Activated T-cell treated with anti-CD3 and anti-CD28 coated beads for 48 hours (primary cell): ENCODE data around the gene PSMD4.

Experiments
- DNase-seq: peaks from one replicate; pipeline ENCODE4 v3.0.0-alpha.2; 2020; ENCODE audit warnings: low read depth

PSMD4 gene

DNA sequence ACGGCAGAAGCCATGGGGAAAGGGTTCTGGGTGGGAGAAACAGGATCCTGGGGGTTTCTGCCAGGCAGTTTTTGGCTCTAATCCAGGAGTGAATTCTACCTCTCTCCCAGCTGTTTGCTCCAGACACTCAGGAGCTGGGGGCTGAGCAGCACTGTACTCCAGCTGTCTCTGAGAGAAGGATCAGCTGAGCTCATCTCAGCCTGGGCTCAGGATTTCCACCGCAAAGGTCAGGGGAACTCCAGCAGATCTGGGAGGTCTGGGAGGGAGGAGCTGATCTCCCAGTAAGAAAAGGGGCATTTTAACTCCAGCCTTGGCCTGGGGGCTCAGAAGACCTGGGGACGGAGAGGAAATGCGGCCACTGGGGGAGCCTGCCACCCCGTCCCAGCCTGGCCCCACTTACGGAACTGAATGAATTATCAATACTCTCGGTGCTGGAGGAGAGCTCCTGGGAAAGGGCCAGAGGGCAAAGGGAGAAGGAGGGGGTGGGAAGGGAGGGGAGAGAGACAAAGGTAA is 55.3 kb downstream of the PSMD4 start:
- no peak for DNase-seq

DNA sequence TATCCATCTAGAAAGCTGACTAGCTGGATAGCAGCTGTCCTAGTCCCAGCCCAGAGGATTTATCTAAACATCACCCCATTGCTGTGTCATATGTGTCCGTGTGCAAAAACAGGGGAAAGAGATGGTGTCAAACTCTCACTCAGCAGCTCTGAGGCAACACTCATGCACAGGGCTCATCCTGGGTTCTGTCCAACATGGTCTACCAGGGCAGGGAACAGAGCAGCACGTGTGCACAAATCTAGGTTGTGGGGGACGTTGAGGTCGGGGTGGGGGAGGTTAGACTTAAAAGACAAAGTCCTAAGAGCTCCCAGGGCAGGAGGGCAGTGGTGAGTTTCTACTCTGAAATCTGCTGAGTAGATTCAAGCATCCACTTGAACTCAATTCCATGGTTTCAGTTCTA is 56.5 kb downstream of the PSMD4 start:
- no peak for DNase-seq

DNA sequence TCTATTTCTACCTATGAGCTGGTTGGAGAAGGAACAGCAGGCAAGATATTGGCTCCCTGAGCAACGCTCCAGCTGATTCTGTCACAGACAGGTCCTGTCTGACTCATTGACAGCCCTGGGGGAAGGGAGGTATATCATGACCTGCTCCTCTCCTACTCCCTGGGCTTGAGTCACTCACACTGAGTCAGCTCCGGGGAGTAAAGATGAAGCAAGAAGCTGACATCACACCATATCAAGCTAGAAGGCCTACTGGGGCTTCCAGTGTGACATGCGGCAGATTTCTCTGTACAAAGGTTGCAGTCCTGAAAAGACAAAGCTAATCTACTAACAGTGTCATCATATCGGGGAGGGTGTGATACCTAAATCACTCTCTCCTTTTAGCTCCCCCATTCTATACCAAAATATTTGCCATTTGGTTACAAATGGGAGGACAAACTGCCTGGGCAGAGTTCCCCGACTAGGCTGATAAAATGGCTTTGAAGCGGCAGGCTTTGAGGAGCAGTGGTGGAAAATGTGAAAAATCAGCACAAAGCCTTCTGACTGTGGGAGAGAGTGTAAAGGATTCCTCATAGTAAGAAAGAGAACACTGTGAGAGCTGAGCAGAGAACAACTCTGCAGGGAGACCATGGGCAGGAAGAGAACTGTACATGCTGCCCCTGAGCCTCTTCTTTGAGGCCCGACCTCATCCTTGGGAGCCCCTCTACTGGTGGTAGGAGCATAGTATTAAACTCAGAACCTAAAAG is 57.2 kb downstream of the PSMD4 start:
- DNase-seq = peak; percentile 75

DNA sequence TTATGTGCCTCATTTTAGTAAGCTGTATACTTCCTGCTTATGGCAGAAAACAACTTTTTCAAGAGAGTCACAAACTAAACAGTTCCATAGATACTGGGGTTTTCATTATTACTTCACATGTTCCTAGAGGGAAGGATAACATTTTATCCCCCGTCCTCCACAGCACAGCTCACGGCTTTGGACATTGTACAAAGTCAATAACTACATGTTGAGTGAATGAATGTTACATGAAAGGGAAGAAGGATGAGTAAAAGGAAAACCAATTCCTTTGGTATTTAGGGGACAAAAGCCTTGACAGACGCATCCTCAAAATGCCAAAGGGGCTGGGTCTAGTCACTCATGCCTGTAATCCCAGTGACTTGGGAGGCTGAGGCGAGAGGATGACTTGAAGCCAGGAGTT is 57.9 kb downstream of the PSMD4 start:
- DNase-seq = no peak

DNA sequence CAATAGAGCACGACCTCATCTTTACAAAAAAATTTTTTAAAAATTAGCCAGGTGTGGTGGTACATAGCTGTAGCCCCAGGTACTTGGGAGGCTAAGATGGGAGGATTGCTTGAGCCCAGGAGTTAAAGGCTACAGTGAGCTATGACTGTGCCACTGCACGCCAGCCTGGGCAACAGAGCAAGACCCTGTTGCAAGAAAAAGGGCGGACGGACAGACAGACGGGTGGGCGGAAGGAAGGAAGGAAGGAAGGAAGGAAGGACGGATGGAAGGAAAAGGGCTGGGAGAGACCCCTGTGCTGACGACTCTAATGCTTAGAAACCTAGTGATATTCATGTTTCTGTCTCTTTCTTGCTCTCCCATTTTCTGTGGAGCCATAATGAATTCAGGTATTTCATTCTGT is 58.3 kb downstream of the PSMD4 start:
- DNase-seq = no peak

DNA sequence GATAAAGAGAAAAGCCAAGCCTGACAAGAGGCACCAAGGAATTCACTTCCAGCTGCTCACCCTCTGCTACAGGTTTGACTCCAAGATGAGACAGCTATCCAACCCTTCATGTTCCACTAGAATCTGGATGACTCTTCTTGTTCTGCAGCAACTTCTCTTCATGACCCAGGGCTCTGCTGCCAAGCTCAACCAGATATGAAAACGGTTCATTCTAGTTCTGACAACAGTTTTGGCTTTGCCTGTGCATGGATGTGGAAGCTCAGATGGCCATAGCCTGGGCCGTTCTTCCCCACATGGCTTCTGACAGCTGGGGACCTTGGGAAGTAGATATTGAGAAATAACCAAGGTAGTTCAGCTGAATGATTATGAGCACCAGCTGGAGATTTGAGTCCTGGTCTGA is 59.0 kb downstream of the PSMD4 start:
- no peak for DNase-seq

DNA sequence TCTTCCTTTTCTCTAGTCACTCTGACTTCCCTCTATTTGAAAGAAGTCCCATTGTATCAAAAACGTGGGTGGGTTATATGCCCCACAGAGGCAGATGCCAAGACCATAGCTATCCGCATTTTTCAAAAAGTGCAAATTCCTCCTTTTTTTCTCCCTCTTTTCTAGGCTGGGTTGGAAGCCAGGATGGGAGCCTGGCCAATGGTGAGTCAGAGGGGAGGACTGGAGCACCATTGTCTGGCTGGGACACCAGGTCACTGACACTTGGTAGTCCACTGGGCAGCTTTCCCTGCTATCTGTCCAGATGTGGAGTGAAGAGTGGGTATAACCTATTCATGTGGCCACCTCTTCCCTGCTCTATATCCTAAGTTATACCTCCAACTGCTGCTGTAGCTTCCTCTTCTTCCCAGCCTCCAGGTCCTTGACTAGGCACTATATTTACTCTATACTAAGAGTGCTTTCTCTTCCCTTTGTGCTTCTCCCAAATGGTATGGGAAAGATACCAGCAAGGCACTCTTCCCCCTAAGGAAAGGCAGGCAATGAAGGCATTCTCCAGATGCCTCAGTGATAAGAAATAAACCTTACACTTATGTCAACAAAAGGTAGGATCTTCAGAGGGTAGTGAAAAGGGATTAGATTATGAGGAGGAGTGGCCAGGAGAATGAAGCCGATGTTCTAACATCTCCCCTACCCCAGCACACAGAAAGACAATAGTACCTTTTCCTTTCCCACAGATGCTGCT is 59.8 kb downstream of the PSMD4 start:
- no peak for DNase-seq

DNA sequence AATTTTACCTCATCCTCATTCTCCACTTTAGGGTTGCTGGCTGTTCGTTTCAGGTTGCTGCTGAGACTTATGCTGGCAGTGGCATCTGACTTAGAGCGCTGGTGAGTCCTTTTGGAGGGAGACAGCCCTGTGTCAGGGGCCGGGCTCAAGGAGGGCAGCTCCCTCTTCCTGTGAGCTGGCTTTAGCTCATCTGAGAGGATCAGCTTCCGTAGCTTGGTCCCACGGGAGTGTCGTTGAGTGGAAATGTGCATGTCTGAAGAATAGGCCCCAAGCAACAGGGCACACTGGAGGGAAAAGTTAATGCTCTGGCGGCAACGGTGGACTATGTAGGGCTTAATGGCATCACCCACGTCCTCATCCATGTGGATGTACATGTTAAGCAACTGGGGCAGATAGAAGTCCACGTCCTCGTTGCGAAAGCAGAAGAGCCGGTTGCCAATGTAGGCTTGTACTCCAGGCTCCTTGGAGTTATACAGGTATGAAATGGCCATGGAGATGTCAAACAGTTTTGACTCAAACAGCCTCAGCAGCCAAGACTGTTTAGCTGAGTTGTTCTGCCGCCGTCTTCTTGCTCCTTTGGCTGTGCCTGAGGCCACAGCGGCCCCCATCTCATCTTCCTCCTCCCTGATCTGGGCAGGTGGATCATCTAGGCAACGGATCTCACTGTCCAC is 61.2 kb downstream of the PSMD4 start:
- no peak for DNase-seq
